Transverse colon (tissue), 4 donors: ENCODE results near the gene MOB3B.

Experiments used
- CTCF ChIP-seq, 5 experiments: fragments of 200-600 bp in 3 of 5; fragments of 450-650 bp in 2 of 5; sonication (generic) in 3 of 5; IDR thresholded peaks; 1 replicate in 2 of 5; 2 replicates in 3 of 5; pipeline ENCODE4 v1.5.1; 2016 to 2017; ENCODE audit warnings: antibody characterized with exemption in 5 of 5, inconsistent platforms in 3 of 5, mild to moderate bottlenecking in 2 of 5, moderate library complexity in 1 of 5
- POLR2AphosphoS5 ChIP-seq, 3 donors: sonication (generic); formaldehyde crosslinking; IDR thresholded peaks; one replicate each; pipeline ENCODE4 v1.6.1; 2016; ENCODE audit warnings: antibody characterized with exemption in 3 of 3

GRCh38 chr9:27377811-27378456, 151.7 kb downstream of the MOB3B start:
- TF ChIP-seq POLR2AphosphoS5 (IDR thresholded peaks at IDR 0.05) (no peak), CTCF (IDR thresholded peaks at IDR 0.05) (no peak)
